ENCODE results near the gene IFITM5. TPM values are rescaled to one million over a fixed set of nuclear protein-coding genes. Genes with fewer than 3 reads are reported as not detected.

Gene IFITM5
- total RNA-seq, 1 experiment from 2014 or later = not detected

- Histone ChIP-seq H3T11ph (ENCODE audit: low read length) (no peak overlapping the region), H3K4me1 (ENCODE audit: insufficient read depth, low read length) (no peaks in the 10 kb centered on the region), H3K9ac (ENCODE audit: extremely low read depth, insufficient read length, low read length) (no peak overlapping the region), H3K14ac (ENCODE audit: insufficient read depth, low read length) (no peak overlapping the region), H2AK5ac (ENCODE audit: insufficient read length, low read length) (no peak overlapping the region), H4K5ac (ENCODE audit: insufficient read length, low read depth, low read length) (no peak overlapping the region), H3K23ac (ENCODE audit: insufficient read length, low read depth, low read length) (no peak overlapping the region), H3K4ac (ENCODE audit: low read depth, low read length) (no peak overlapping the region), H3K79me2 (ENCODE audit: insufficient read depth, low read length) (no peaks in the 10 kb centered on the region), H3K4me2 (ENCODE audit: insufficient read depth, insufficient read length, low read length) (no peak overlapping the region), H2BK15ac (ENCODE audit: low read depth, low read length) (no peak overlapping the region), H2BK20ac (ENCODE audit: low read depth, low read length, poor library complexity, severe bottlenecking) (no peak overlapping the region), H2BK12ac (ENCODE audit: insufficient read length, low read depth, low read length) (no peak overlapping the region), H4K91ac (ENCODE audit: insufficient read length, low read depth, low read length) (no peak overlapping the region), H3K23me2 (ENCODE audit: insufficient read length, low read depth, low read length, poor library complexity, severe bottlenecking) (no peaks in the 10 kb centered on the region), H4K8ac (replicated peaks; ENCODE audit: insufficient read length, low read depth, low read length) (no peak overlapping the region), H3K27me3 (ENCODE audit: insufficient read depth, low read length) (peaks cover 2% of the 10 kb centered on the region; the same call in 1 of the 2 replicates), H3K27ac (ENCODE audit: insufficient read length, low read depth, low read length) (no peak overlapping the region), H2BK5ac (ENCODE audit: insufficient read length, low read length) (no peak overlapping the region), H4K20me1 (ENCODE audit: control insufficient read depth, insufficient read depth, insufficient read length) (no peaks in the 10 kb centered on the region), H3K56ac (ENCODE audit: insufficient read length, low read depth, low read length) (no peak overlapping the region), H3K18ac (ENCODE audit: insufficient read length, low read depth, low read length) (no peak overlapping the region), H3K79me1 (ENCODE audit: insufficient read depth, low read depth, low read length, poor library complexity, severe bottlenecking) (no peaks in the 10 kb centered on the region), H2AFZ (ENCODE audit: low read length) (no peak overlapping the region), H3K9me3 (ENCODE audit: control insufficient read depth, low read depth, low read length) (no peaks in the 10 kb centered on the region), H2BK120ac (ENCODE audit: low read depth, low read length, poor library complexity, severe bottlenecking) (no peak overlapping the region)
- peak overlapping the region; percentile 25 to 61 (median 32); a peak in 4 of 7 replicates for H3K27ac Mint-ChIP-seq
- H3K9me3 Mint-ChIP-seq = peaks cover 0 to 2% of the 10 kb centered on the region in 2 experiments; a peak in 1 of 5 replicates
- no peaks in the 10 kb centered on the region; a peak in 2 of 7 replicates for H3K36me3 Mint-ChIP-seq (ENCODE audit: insufficient read depth in 1 of 3, low read depth in 3 of 3)
- no peak for DNase-seq
- H3K27me3 Mint-ChIP-seq (ENCODE audit: low read depth) = peaks cover 7% of the 10 kb centered on the region
- WGBS (ENCODE audit: extremely low coverage, insufficient read length, low lambda C conversion rate) = no CpG with 5 or more reads among the region's 13 CpGs
- no peak overlapping the region; a peak in 1 of 5 replicates for H3K4me3 Mint-ChIP-seq
- TF ChIP-seq, protein P1, sequence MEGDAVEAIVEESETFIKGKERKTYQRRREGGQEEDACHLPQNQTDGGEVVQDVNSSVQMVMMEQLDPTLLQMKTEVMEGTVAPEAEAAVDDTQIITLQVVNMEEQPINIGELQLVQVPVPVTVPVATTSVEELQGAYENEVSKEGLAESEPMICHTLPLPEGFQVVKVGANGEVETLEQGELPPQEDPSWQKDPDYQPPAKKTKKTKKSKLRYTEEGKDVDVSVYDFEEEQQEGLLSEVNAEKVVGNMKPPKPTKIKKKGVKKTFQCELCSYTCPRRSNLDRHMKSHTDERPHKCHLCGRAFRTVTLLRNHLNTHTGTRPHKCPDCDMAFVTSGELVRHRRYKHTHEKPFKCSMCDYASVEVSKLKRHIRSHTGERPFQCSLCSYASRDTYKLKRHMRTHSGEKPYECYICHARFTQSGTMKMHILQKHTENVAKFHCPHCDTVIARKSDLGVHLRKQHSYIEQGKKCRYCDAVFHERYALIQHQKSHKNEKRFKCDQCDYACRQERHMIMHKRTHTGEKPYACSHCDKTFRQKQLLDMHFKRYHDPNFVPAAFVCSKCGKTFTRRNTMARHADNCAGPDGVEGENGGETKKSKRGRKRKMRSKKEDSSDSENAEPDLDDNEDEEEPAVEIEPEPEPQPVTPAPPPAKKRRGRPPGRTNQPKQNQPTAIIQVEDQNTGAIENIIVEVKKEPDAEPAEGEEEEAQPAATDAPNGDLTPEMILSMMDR (conservative IDR thresholded peaks at IDR 0.05) = no peak
- H3K4me1 Mint-ChIP-seq = peaks cover 25 to 32% of the 10 kb centered on the region in 2 experiments
Observed at GRCh38 chr11:282630-283360, 16.5 kb downstream of the IFITM5 start.
